ENCODE measurements around the gene ATP6V1A.

DNA sequence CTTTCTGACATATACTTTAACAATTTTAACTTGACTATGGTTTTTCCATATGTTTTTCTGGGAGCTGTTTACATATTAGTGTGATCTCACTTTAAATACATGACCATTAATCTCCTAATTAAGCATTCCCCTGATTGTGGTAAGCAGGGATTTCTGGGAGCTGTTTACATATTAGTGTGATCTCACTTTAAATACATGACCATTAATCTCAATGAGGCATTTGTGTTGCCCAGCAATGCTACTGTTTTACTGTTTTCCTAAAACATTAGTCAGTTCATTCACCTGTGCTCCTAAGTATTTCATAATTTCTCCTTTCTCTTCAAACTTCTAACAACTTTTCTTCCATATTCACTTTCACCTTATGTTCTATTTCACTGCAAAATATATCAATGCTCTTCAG is 88.1 kb downstream of the ATP6V1A start:
- TF ChIP-seq POLR2A (IDR thresholded peaks at IDR 0.05; ENCODE audit: extremely low read depth, insufficient read length): no peak
- no peak for TF ChIP-seq CTCF (IDR thresholded peaks at IDR 0.05; ENCODE audit: low read depth, low read length)

All from NB4 (cell line).